Endothelial cell of umbilical vein (primary cell): ENCODE results near the gene POLE4.

ENCODE experiments used
- EZH2 ChIP-seq: IDR thresholded peaks from 2 replicates; pipeline ENCODE4 v1.6.1; 2012; ENCODE audit warnings: borderline replicate concordance, low read depth, mild to moderate bottlenecking, moderate library complexity, low read length, inconsistent platforms; ENCODE audit not compliant: severe bottlenecking
- FOS ChIP-seq: IDR thresholded peaks from 2 replicates; pipeline ENCODE4 v1.6.1; 2011; ENCODE audit warnings: mild to moderate bottlenecking, low read length, moderate library complexity, borderline replicate concordance; ENCODE audit not compliant: insufficient read depth
- GATA2 ChIP-seq: IDR thresholded peaks from 2 replicates; pipeline ENCODE4 v1.7.0; 2011; ENCODE audit warnings: low read depth, mild to moderate bottlenecking, moderate library complexity, mixed read lengths, low read length; ENCODE audit not compliant: insufficient read length, insufficient read depth
- JUN ChIP-seq: IDR thresholded peaks from 2 replicates; pipeline ENCODE4 v1.6.1; 2011; ENCODE audit warnings: borderline replicate concordance, low read depth; ENCODE audit not compliant: insufficient read length, insufficient read depth
- MYC ChIP-seq: IDR thresholded peaks from one replicate; pipeline ENCODE4 v1.6.1; 2011; ENCODE audit warnings: mild to moderate bottlenecking, low read depth, low read length
- POLR2A ChIP-seq: IDR thresholded peaks from 2 replicates; pipeline ENCODE4 v1.6.1; 2012; ENCODE audit warnings: low read depth, mild to moderate bottlenecking, control low read depth, low read length
- POLR2AphosphoS5 ChIP-seq: IDR thresholded peaks from 2 replicates; pipeline ENCODE4 v1.6.1; 2012; ENCODE audit warnings: low read depth, mild to moderate bottlenecking, control low read depth, low read length, moderate library complexity; ENCODE audit not compliant: insufficient read depth
- TF ChIP-seq, protein P1 (sequence below), 2 donors: IDR thresholded peaks; 1 replicate in 1 of 2; 2 replicates in 1 of 2; pipeline ENCODE4 v1.5.1; 2011; ENCODE audit warnings: low read length in 2 of 2, mild to moderate bottlenecking in 2 of 2, moderate library complexity in 2 of 2, control low read depth in 1 of 2, inconsistent platforms in 1 of 2, low read depth in 1 of 2; ENCODE audit not compliant: insufficient read depth in 1 of 2; ENCODE audit errors: extremely low read depth in 1 of 2
- TF ChIP-seq, protein P2 (sequence below): IDR thresholded peaks from 2 replicates; pipeline ENCODE4 v1.6.1; 2011; ENCODE audit not compliant: insufficient read depth, insufficient read length

DNA sequence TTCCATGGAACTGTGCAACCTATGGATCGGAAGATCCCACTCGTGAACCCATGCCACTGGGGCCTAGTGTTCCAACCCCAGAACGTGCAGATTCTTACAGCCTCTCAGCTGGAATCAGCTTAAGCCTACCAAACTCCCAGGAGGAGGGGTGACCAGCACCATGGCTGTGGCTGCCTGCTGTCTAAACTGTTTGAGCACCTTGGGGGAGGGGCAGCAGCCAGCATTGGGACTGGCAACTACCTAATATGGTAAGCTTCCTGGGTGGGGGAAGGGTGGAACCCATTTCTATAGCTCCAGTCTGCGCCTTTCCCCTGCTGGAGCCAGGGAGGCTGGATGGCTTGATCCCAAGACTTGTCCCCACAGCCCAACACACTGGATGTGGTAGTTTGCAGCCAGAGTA is 10.7 kb upstream of the POLE4 start:
- TF ChIP-seq, protein P1, sequence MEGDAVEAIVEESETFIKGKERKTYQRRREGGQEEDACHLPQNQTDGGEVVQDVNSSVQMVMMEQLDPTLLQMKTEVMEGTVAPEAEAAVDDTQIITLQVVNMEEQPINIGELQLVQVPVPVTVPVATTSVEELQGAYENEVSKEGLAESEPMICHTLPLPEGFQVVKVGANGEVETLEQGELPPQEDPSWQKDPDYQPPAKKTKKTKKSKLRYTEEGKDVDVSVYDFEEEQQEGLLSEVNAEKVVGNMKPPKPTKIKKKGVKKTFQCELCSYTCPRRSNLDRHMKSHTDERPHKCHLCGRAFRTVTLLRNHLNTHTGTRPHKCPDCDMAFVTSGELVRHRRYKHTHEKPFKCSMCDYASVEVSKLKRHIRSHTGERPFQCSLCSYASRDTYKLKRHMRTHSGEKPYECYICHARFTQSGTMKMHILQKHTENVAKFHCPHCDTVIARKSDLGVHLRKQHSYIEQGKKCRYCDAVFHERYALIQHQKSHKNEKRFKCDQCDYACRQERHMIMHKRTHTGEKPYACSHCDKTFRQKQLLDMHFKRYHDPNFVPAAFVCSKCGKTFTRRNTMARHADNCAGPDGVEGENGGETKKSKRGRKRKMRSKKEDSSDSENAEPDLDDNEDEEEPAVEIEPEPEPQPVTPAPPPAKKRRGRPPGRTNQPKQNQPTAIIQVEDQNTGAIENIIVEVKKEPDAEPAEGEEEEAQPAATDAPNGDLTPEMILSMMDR (IDR thresholded peaks at IDR 0.05; ENCODE audit: extremely low read depth in 1 of 2, insufficient read depth in 1 of 2, low read depth in 1 of 2, low read length in 2 of 2): no peak
- TF ChIP-seq POLR2AphosphoS5 (no peak), GATA2 (no peak), JUN (no peak), EZH2 (no peak), POLR2A (no peak), MYC (no peak), FOS (no peak)
- TF ChIP-seq, protein P2, sequence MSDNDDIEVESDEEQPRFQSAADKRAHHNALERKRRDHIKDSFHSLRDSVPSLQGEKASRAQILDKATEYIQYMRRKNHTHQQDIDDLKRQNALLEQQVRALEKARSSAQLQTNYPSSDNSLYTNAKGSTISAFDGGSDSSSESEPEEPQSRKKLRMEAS: no peak
